LNCaP clone FGC (cell line): ENCODE measurements around the gene CYP4A11.
"Not testable (repeated sequence)": the region's sequence is repeated elsewhere in the genome, so short reads cannot be mapped to it uniquely, and the experiment has no call there.

Source experiments
- DNase-seq: peaks from one replicate; pipeline ENCODE4 v3.0.0-alpha.2; 2011; ENCODE audit warnings: low read depth
- H3K4me3 ChIP-seq: 2 replicates; pipeline ENCODE4 v1.5.1; 2011; ENCODE audit warnings: mild to moderate bottlenecking, low read depth, low read length, control low read depth
- CTCF ChIP-seq: IDR thresholded peaks from 2 replicates; pipeline ENCODE4 v1.5.1; 2012; ENCODE audit warnings: mild to moderate bottlenecking; ENCODE audit not compliant: control insufficient read depth, insufficient read depth; ENCODE audit errors: extremely low read depth

The CYP4A11 gene

GRCh38 chr1:46941135-46941694 is at the start of gene CYP4A11:
Gene CYP4A11, minus strand, starts transcription at chr1:46941476. Its CDS starts 43 bp downstream, at chr1:46941433.
- no peak for TF ChIP-seq CTCF
- no peak for DNase-seq
- H3K4me3 ChIP-seq = no peak within 1 kb of the TSS

- not testable (repeated sequence) for H3K4me3 ChIP-seq, DNase-seq
Measured at GRCh38 chr1:46990541-46990940, 49.3 kb upstream of the CYP4A11 start.

- H3K4me3 ChIP-seq = no peak overlapping the region
- no peak for DNase-seq
- TF ChIP-seq CTCF = no peak
Measured at GRCh38 chr1:46983830-46984586, 42.7 kb upstream of the CYP4A11 start.

GRCh38 chr1:46983166-46983829 is 42.0 kb upstream of the CYP4A11 start:
- DNase-seq = no peak
- no peak for TF ChIP-seq CTCF
- no peak overlapping the region for H3K4me3 ChIP-seq

GRCh38 chr1:46969014-46969619 is 27.8 kb upstream of the CYP4A11 start:
- TF ChIP-seq CTCF = peak; percentile 40
- H3K4me3 ChIP-seq = no peak overlapping the region
- no peak for DNase-seq

GRCh38 chr1:46962272-46962671 is 21.0 kb upstream of the CYP4A11 start:
- not testable (repeated sequence) for DNase-seq, H3K4me3 ChIP-seq

- TF ChIP-seq CTCF = no peak
Measured at GRCh38 chr1:46961066-46961758, 19.9 kb upstream of the CYP4A11 start.

More at GRCh38 chr1:46961066-46961758, 19.9 kb upstream of the CYP4A11 start:
- DNase-seq = no peak
- H3K4me3 ChIP-seq = no peak overlapping the region
